GM19438 (cell line): ENCODE results near the gene CDK12.
"Not testable (repeated sequence)": the region's sequence is repeated elsewhere in the genome, so short reads cannot be mapped to it uniquely, and the experiment has no call there.

Experiments
- ATAC-seq: cut with Tn5 transposase; IDR thresholded peaks from one replicate; pipeline ENCODE4 v1.9.1; 2021; ENCODE audit warnings: low read depth; ENCODE audit not compliant: unreplicated experiment

Gene CDK12

DNA sequence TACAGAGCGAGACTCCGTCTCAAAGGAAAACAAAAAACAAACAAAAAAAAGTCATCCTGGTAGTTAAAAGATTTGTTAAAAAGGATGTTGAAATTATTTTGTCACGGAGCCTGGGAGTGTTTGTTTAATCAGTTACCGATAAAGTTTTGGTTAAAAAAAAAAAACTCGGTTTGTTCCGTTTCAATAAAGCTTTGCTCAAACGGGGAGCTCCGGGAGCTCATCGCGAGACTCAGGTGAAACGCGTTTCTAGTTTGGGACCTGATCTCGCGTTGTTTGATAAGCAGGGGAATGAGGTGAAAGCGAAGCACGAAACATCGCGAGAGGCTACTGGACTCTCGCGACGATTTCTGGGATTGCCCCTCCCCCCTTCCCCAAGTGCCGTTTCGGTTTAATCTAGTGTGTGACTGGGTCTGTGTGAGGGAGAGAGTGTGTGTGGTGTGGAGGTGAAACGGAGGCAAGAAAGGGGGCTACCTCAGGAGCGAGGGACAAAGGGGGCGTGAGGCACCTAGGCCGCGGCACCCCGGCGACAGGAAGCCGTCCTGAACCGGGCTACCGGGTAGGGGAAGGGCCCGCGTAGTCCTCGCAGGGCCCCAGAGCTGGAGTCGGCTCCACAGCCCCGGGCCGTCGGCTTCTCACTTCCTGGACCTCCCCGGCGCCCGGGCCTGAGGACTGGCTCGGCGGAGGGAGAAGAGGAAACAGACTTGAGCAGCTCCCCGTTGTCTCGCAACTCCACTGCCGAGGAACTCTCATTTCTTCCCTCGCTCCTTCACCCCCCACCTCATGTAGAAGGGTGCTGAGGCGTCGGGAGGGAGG, at the start of gene CDK12:
CDK12 (plus strand) TSS at position 374 of the 813 bp plus-strand sequence. CDS start 586 bp downstream, outside the sequence.
- peak; percentile 79 for ATAC-seq

DNA sequence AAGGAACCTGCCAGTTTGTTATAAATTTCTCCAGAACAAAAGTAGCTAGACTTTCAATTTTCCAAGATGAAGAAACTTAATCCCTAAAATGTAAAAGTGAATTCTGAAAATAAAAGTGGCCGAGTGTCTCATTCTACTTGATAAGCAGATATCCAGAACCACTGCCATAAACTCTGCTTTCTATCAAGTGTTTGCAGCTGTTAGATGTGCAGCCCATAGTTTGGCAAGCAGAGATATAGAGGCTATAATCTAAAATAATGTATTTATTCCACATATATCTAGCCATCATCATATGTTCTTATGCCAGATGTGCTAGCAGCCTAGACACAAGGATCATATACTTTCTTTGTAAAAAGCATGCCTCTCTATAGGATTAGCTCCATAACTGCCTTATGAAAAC, 45.1 kb upstream of the CDK12 start:
- ATAC-seq, result no peak

DNA sequence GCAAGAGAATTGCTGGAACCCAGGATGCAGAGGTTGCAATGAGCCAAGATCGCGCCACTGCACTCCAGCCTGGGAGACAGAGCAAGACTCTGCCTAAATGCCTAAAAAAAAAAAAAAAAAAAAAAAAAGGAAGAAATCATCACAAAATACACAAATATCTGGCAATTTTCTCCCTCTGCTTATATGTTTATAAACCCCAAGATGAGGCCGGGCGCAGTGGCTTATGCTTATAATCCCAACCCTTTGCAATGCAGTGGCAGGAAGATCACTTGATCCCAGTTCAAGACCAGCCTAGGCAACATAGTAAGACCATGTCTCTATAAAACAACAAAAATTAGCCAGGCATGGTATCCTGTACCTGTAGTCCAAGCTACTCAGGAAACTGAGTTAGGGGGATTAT, 31.7 kb upstream of the CDK12 start:
- ATAC-seq, result no peak

DNA sequence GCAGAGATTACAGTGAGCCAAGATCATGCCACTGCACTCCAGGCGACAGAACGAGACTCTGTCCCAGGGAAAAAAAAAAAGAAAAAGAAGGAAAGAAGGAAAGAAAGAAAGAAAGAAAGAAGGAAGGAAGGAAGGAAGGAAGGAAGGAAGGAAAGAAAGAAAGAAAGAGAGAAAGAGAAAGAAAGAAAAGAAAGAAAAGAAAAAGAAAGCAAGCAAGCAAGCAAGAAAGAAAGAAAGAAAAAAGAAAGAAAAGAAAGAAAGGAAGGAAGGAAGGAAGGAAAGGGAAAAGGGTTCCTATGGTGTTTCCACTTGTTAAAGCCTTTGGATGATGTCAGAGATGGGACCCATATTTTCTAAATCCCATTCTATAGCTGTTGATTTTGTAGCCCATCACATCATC, 21.4 kb upstream of the CDK12 start:
- ATAC-seq, result not testable (repeated sequence)

DNA sequence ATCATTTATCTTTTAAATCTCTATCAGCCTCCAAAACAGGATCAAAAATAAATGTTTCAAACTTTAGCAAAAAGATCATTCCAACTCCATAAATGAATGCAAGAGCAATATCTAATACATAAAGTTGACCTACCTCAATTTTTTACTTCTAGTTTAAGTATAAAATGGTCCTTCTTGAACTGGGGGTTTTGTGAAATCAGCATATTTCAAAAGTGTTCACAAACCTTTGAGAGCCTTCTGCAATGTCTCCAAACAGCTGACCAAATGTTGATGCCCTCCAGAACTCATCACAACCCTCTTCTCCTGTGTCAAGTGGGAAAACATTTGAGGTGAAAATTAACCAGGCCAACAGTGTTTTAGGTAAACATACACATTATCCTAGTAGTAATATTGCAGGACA, 18.0 kb upstream of the CDK12 start:
- no peak for ATAC-seq

DNA sequence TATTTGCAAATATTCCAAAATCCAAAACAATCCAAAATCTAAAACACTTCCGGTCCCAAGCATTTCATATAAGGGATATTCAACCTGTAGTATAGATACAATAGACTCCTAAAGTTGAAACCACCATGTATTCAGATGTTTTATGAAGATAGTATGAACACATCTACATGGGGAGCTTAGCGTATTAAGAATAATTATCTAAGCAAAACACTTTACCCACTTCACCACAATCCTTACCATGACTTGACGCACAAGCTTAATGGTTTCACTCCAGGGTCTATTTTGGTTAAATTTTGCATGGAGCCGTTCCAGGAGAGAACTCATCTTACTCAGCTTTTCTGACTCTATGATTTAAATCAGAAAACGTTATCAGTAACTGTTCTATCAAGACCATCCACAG, 13.7 kb upstream of the CDK12 start:
- no peak for ATAC-seq

DNA sequence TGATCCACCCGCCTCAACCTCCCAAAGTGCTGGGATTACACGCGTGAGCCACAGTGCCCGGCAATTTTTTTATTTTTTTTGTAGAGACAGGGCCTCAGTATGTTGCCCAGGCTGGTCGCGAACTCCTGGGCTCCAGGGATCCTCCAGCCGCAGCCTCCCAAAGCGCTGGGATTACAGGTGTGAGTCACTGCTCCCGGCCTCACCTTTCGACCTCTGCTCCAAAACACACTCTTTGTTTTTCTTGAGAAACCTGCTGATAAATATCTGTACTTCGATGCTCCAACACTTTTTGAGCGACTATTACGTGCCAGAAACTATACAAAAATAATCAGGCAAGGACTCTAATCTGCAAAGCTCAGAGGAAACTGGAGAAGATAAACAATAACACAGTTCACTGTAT, 11.2 kb upstream of the CDK12 start:
- ATAC-seq, result no peak

DNA sequence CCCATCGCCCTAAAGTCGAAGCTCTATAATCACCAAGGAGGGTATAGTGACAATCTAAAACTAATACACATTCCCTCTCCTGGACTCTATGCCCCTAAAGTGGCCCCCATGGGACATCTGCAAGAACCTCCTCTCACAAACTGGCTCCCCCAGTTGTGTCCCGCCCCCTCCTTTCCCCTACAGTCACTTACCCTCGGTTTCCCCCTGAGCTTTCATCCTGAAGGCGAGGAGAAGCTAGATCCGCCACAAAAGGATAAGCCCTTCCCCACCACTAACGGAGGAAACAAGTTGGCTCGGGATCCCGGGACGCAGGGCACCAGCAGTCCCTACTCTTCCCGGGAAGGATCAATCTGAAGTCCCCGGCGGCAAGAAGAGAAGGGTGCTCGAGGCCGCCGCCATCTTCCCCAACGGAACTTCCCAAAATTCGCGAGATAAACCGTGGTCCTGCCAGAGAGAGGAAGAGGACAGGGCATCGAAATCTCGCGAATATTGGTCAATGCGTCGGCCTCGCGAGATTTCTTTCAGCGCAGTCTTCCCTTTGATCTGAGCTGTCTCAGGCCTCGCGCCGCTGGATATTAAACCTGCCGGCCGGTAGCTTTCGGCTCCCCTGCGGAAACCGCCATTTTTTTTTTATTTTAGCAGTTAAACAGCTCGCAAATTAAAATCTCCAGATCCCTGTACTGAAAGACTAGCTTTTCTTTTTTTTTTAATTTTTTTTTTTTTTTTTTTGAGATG, 10.3 kb upstream of the CDK12 start, which contains the start of gene MED1:
MED1 (minus strand) TSS at position 417 of the 735 bp plus-strand sequence; CDS start at position 216, 201 bp downstream.
- ATAC-seq, result peak; percentile 94

DNA sequence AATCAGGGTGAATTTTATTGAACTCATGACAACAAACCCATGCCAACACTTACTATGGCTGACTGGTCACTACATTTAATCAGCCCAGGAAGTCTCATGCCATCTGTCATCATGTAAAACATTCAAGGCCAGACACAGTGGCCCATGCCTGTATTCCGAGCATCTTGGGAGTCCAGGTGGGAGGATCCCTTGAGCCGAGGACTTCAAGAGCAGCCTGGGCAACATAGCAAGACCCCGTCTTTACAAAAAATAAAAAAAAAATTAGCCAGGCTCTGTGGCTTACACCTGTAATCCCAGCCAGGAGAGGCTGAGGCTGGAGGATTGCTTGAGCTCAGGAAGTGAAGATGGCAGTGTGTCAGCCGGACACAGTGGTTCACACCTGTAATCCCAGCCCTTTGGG, 5.4 kb upstream of the CDK12 start:
- ATAC-seq, result no peak

DNA sequence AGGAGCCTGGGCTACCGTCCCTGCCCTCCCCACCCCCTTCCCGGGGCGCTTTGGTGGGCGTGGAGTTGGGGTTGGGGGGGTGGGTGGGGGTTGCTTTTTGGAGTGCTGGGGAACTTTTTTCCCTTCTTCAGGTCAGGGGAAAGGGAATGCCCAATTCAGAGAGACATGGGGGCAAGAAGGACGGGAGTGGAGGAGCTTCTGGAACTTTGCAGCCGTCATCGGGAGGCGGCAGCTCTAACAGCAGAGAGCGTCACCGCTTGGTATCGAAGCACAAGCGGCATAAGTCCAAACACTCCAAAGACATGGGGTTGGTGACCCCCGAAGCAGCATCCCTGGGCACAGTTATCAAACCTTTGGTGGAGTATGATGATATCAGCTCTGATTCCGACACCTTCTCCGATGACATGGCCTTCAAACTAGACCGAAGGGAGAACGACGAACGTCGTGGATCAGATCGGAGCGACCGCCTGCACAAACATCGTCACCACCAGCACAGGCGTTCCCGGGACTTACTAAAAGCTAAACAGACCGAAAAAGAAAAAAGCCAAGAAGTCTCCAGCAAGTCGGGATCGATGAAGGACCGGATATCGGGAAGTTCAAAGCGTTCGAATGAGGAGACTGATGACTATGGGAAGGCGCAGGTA, 762 bp downstream of the CDK12 start:
- ATAC-seq, result peak; percentile 10

DNA sequence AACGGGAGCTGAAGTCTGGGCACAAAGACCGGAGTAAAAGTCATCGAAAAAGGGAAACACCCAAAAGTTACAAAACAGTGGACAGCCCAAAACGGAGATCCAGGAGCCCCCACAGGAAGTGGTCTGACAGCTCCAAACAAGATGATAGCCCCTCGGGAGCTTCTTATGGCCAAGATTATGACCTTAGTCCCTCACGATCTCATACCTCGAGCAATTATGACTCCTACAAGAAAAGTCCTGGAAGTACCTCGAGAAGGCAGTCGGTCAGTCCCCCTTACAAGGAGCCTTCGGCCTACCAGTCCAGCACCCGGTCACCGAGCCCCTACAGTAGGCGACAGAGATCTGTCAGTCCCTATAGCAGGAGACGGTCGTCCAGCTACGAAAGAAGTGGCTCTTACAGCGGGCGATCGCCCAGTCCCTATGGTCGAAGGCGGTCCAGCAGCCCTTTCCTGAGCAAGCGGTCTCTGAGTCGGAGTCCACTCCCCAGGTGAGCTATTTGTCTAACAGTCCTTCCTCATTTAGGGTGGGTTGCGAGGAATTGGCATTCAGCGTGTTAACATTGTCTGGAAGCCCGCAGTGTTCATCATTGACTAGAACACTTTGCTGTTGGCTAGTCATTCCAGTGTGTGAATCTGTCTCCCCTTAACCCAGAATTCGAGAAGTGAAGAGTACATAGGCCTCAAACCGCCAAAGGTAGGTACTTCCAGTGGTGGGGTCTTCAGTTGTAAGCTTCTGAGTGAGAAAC, 1.5 kb downstream of the CDK12 start:
- no peak for ATAC-seq

DNA sequence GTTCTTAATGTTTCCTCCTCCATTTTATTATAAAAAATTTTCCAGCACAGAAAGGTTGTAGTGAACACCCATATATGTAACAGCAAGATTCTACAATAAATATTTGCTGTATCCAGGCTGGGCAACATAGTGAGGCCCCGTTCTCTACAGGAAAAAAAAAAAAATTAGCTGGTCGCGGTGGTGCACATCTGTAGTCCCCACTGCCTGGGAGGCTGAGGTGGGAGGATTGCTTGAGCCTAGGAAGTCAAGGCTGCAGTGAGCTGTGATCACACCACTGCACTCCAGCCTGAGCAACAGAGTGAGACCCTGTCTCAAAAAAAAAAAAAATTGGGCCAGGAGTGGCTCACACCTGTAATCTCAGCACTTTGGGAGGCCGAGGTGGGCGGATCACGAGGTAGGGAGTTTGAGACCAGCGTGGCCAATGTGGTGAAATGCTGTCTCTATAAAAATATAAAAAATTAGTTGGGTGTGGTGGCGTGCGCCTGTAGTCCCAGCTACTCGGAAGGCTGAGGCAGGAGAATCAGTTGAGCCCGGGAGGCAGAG, 3.4 kb downstream of the CDK12 start:
- ATAC-seq, result not testable (repeated sequence)

DNA sequence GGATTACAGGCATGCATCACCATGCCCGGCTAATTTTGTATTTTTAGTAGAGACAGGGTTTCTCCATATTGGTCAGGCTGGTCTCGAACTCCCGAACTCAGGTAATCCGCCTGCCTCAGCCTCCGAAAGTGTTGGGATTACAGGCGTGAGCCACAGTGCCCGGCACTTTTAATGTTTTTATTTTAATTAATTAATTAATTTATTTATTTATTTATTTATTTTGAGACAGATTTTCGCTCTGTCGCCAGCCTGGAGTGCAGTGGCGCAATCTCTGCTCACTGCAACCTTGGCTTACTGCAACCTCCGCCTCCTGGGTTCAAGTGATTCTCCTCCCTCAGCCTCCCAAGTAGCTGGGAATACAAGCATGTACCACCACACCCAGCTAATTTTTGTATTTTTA, 7.3 kb downstream of the CDK12 start:
- ATAC-seq, result not testable (repeated sequence)

DNA sequence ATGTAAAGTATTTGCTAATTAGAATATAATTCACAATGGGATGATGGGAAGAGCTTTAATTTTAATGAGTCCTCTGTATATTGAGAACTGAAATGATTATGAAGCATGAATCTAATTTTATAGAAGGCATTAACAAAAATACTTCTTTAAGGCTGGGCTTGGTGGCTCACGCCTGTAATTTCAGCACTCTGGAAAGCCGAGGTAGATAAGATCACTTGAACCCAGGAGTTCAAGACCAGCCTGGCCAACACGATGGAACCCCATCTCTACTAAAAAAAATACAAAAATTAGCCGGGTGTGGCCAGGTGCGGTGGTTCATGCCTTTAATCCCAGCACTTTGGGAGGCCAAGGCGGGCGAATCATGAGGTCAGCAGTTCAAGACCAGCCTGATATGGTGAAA, 12.0 kb downstream of the CDK12 start:
- no peak for ATAC-seq

DNA sequence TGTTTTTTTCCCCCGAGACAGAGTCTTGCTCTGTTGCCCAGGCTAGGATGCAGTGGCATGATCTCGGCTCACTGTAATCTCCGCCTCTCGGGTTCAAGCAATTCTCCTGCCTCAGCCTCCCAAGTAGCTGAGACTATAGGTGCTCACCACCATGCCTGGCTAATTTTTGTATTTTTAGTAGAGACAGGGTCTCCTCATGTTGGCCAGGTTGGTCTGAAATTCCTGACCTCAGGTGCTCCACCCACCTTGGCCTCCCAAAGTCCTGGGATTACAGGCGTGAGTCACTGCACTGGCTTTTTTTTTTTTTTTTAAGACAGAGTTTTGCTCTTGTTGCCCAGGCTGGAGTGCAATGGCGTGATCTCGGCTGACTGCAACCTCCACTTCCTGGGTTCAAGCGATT, 18.3 kb downstream of the CDK12 start:
- not testable (repeated sequence) for ATAC-seq

DNA sequence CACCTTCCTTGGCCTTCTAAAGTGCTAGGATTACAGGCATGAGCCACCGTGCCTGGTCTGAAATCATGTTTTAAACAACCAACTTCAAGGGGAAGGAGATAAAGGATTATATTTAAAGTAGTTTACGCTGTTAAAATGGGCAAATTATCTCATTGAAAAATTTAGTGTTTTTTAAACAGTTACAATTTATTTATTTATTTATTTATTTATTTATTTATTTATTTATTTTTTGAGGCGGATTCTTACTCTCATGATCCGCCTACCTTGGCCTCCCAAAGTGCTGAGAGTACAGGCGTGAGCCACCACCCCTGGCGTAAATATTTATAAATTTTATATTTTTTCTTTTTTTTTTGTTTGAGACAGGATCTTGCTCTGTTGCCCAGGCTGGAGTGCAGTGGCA, 22.2 kb downstream of the CDK12 start:
- no peak for ATAC-seq

DNA sequence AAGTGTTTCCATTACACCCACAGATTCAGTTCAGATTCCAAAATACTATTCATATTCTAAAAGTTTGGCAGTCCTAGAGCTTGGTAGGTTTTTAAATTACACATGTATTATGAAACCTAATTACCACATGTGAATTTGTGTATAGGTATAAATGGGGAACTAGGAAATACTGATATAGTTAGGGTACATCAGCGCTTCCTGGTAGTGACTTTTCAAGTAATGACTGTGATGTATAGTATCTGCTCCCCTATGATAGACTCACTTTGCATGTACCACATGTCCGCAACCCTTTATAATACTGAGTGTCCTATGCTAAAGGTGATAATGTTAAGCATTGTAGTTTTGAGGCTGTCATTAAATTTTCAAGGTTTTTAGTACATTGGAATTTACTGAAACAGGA, 22.9 kb downstream of the CDK12 start:
- peak; percentile 69 for ATAC-seq

DNA sequence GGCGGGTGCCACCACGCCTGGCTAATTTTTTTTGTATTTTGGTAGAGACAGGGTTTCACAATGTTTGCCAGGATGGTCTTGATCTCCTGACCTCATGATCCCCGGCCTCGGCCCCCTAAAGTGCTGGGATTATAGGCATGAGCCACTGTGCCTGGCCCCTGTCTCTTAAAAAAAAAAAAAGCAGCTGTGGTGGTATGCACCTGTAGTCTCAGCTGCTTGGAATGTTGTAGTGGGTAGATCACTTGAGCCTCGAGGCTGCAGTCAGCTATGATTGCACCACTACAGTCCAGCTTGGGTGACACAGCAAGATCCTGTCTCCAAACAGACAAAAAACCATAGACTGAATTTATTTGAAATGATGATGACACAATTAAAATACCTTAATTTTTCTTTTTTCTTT, 24.3 kb downstream of the CDK12 start:
- no peak for ATAC-seq

DNA sequence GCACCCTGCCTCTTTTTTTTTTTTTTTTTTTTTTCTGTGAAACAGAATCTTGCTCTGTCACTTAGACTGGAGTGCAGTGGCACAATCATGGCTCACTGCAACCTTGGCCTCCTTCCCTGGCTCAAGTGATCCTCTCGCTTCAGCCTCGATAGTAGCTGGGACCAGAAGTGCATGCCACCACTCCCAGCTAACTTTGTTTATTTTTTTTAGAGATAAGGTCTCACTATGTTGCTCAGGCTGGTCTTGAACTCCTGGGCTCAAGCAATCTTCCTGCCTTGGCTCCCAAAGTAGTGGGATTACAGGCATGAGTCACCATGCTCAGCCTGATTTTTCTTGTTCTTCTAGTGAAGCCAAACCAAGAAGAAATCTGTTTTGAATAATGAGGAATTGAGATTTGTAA, 25.0 kb downstream of the CDK12 start:
- no peak for ATAC-seq

DNA sequence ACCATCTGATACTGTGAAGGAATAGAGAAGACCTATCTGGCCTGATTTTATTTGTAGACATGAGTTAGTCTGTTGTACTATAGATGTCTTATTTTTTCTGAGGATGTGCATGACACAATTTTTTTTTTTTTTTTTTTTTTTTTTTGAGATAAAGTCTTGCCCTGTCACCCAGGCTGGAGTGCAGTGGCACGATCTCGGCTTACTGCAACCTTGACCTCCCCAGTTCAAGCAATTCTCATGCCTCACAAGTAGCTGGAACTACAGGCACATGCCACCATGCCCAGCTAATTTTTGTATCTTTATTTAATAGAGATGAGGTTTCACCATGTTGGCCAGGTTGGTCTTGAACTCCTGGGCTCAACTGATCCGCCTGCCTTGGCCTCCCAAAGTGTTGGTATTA, 26.2 kb downstream of the CDK12 start:
- ATAC-seq, result not testable (repeated sequence)
